ENCODE results near the gene SLC43A1.

The SLC43A1 gene

GRCh38 chr11:57529012-57529411 is 13.5 kb upstream of the SLC43A1 start:
- DNase-seq (ENCODE audit: low read depth in 2 of 3, low spot score in 1 of 3): no peak

- DNase-seq (ENCODE audit: low read depth in 2 of 3, low spot score in 1 of 3): peak; percentile 38 to 82 (median 62)
Measured at GRCh38 chr11:57527056-57527631, 11.6 kb upstream of the SLC43A1 start.

- DNase-seq (ENCODE audit: low read depth in 2 of 3, low spot score in 1 of 3): no peak
Measured at GRCh38 chr11:57523419-57523818, 7.9 kb upstream of the SLC43A1 start.

GRCh38 chr11:57521116-57521515 is 5.6 kb upstream of the SLC43A1 start:
- no peak for DNase-seq (ENCODE audit: low read depth in 2 of 3, low spot score in 1 of 3)

GRCh38 chr11:57516061-57516443 is 550 bp upstream of the SLC43A1 start:
- DNase-seq (ENCODE audit: low read depth in 2 of 3, low spot score in 1 of 3): no peak

- DNase-seq (ENCODE audit: low read depth in 2 of 3, low spot score in 1 of 3): peak in 2 of 3 donors; percentile 24 to 49
Measured at GRCh38 chr11:57514538-57515331, 767 bp downstream of the SLC43A1 start.

- peak in 1 of 3 donors; percentile 25 for DNase-seq (ENCODE audit: low read depth in 2 of 3, low spot score in 1 of 3)
Measured at GRCh38 chr11:57513911-57514537, 1.5 kb downstream of the SLC43A1 start.

- DNase-seq (ENCODE audit: low read depth in 2 of 3, low spot score in 1 of 3): no peak
Measured at GRCh38 chr11:57513452-57513795, 2.1 kb downstream of the SLC43A1 start.

GRCh38 chr11:57512646-57513451 is 2.7 kb downstream of the SLC43A1 start:
- DNase-seq (ENCODE audit: low read depth in 2 of 3, low spot score in 1 of 3): no peak

- no peak for DNase-seq (ENCODE audit: low read depth in 2 of 3, low spot score in 1 of 3)
Measured at GRCh38 chr11:57511741-57512430, 3.6 kb downstream of the SLC43A1 start.

GRCh38 chr11:57508341-57509170 is 6.9 kb downstream of the SLC43A1 start:
- DNase-seq (ENCODE audit: low read depth in 2 of 3, low spot score in 1 of 3): no peak

GRCh38 chr11:57506522-57506921 is 9.0 kb downstream of the SLC43A1 start:
- DNase-seq (ENCODE audit: low read depth in 2 of 3, low spot score in 1 of 3): no peak

- no peak for DNase-seq (ENCODE audit: low read depth in 2 of 3, low spot score in 1 of 3)
Measured at GRCh38 chr11:57504511-57504910, 11.0 kb downstream of the SLC43A1 start.

- DNase-seq (ENCODE audit: low read depth in 2 of 3, low spot score in 1 of 3): no peak
Measured at GRCh38 chr11:57502870-57503269, 12.6 kb downstream of the SLC43A1 start.

- DNase-seq (ENCODE audit: low read depth in 2 of 3, low spot score in 1 of 3): no peak
Measured at GRCh38 chr11:57502376-57502775, 13.1 kb downstream of the SLC43A1 start.

- no peak for DNase-seq (ENCODE audit: low read depth in 2 of 3, low spot score in 1 of 3)
Measured at GRCh38 chr11:57501953-57502352, 13.5 kb downstream of the SLC43A1 start.

GRCh38 chr11:57500926-57501325 is 14.6 kb downstream of the SLC43A1 start:
- no peak for DNase-seq (ENCODE audit: low read depth in 2 of 3, low spot score in 1 of 3)

- no peak for DNase-seq (ENCODE audit: low read depth in 2 of 3, low spot score in 1 of 3)
Measured at GRCh38 chr11:57500515-57500914, 15.0 kb downstream of the SLC43A1 start.

GRCh38 chr11:57499983-57500461 is 15.5 kb downstream of the SLC43A1 start:
- no peak for DNase-seq (ENCODE audit: low read depth in 2 of 3, low spot score in 1 of 3)

GRCh38 chr11:57499413-57499982 is 16.0 kb downstream of the SLC43A1 start:
- DNase-seq (ENCODE audit: low read depth in 2 of 3, low spot score in 1 of 3): no peak
